GM18526 (cell line): ENCODE measurements around the gene TMEM94.

Experiments
- POLR2A ChIP-seq: IDR thresholded peaks from 3 replicates; pipeline ENCODE4 v1.6.1; 2011; ENCODE audit not compliant: insufficient read length; ENCODE audit errors: extremely low read depth

Gene TMEM94

GRCh38 chr17:75542728-75543336, 86.4 kb downstream of the TMEM94 start:
- TF ChIP-seq POLR2A = no peak

- no peak for TF ChIP-seq POLR2A
These were observed 87.8 kb downstream of the TMEM94 start for GRCh38 chr17:75544250-75544649.

GRCh38 chr17:75546181-75546580, 89.7 kb downstream of the TMEM94 start:
- no peak for TF ChIP-seq POLR2A

- no peak for TF ChIP-seq POLR2A
These were observed 90.7 kb downstream of the TMEM94 start for GRCh38 chr17:75547091-75547490.

GRCh38 chr17:75548813-75549212, 92.4 kb downstream of the TMEM94 start:
- no peak for TF ChIP-seq POLR2A
